Measurements from ENCODE around the gene PEAK3.

Gene PEAK3

DNA sequence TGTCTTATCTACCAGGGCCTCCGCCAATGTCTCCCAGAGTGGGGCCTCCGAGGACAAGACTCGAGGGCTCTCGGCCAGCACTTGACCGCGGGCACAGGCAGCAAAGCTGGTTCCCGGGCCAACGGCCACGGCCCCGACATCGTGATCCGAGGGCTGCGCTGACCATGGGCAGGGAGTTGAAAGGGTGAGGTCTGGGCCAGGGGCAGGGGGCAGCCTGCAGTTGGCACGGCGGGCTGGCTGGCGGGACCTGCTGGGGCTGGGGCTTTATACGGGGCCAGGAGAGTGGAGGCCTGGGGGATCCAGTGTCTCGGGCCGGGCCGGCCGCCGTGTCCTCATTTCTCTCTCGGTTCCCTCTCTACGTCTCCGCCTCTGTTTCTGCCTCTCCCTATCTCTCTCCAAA is 35.8 kb upstream of the PEAK3 start:
- H3K36me3 ChIP-seq (ENCODE audit: control insufficient read depth in 4 of 4, insufficient read depth in 4 of 4, low read length in 3 of 4): peaks cover 0 to 17% (median 10%) of the 10 kb centered on the region in 4 experiments
- no peak overlapping the region for H3K27ac ChIP-seq (ENCODE audit: insufficient read depth in 1 of 2, low read depth in 1 of 2, low read length in 2 of 2, poor library complexity in 1 of 2, severe bottlenecking in 2 of 2)
- POLR2A ChIA-PET: interaction anchor here (0.6 to 2.7 kb wide), 3 partner anchors 7 to 15 kb away, joined by 3 to 23 read pairs (median 6); no protein-coding TSS in a partner anchor
- 88% methylated on average over 22 of the region's 25 CpGs for WGBS (ENCODE audit: insufficient coverage)
- H3K27me3 ChIP-seq (replicated peaks in 2 of 5; ENCODE audit: control insufficient read depth in 4 of 5, insufficient read depth in 5 of 5, low read length in 4 of 5): peaks cover 0 to 5% (median 0%) of the 10 kb centered on the region in 5 experiments
- DNase-seq: no peak
- H3K4me3 ChIP-seq (ENCODE audit: control insufficient read depth in 1 of 7, extremely low read depth in 1 of 7, insufficient read depth in 4 of 7, low read depth in 2 of 7, low read length in 6 of 7): no peak overlapping the region
- H3K4me1 ChIP-seq (ENCODE audit: control extremely low read depth in 1 of 4, control insufficient read depth in 4 of 4, insufficient read depth in 4 of 4, low read length in 3 of 4): peaks cover 0 to 29% (median 16%) of the 10 kb centered on the region in 4 experiments
- H3K9me3 ChIP-seq (ENCODE audit: control extremely low read depth in 1 of 5, control insufficient read depth in 4 of 5, insufficient read depth in 2 of 5, low read depth in 1 of 5, low read length in 4 of 5): peaks cover 2 to 7% (median 5%) of the 10 kb centered on the region in 5 experiments
- CTCF ChIA-PET: interaction anchor here (1.3 to 1.9 kb wide), 2 partner anchors 23 to 25 kb away, joined by 3 to 6 read pairs; no protein-coding TSS in a partner anchor

DNA sequence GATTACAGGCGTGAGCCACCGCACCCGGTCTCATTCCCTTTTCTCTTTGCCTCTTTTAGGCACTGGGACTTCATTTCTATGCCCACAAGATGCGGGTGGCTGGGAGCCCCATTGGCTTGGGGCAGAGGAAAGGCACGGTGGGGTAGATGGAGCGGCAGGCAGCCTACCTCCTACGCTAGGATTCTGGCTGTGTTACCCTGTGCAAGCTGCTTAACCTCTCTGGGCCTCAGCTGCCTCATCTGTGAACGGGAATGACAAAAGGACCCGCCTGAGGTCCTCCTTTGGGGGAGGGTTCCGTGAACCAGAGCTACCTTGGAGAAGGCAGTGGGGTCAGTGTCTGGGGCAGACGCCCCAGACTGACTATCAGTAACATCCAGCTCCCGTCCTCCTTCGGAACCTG is 35.3 kb upstream of the PEAK3 start:
- Histone ChIP-seq H3K4me1 (ENCODE audit: control extremely low read depth in 1 of 4, control insufficient read depth in 4 of 4, insufficient read depth in 4 of 4, low read length in 3 of 4) (peaks cover 0 to 31% (median 18%) of the 10 kb centered on the region in 4 experiments), H3K27ac (ENCODE audit: insufficient read depth in 1 of 2, low read depth in 1 of 2, low read length in 2 of 2, poor library complexity in 1 of 2, severe bottlenecking in 2 of 2) (no peak overlapping the region), H3K9me3 (ENCODE audit: control extremely low read depth in 1 of 5, control insufficient read depth in 4 of 5, insufficient read depth in 2 of 5, low read depth in 1 of 5, low read length in 4 of 5) (peaks cover 2 to 7% (median 5%) of the 10 kb centered on the region in 5 experiments), H3K36me3 (ENCODE audit: control insufficient read depth in 4 of 4, insufficient read depth in 4 of 4, low read length in 3 of 4) (peaks cover 0 to 13% (median 5%) of the 10 kb centered on the region in 4 experiments), H3K27me3 (replicated peaks in 2 of 5; ENCODE audit: control insufficient read depth in 4 of 5, insufficient read depth in 5 of 5, low read length in 4 of 5) (peaks cover 0 to 9% (median 1%) of the 10 kb centered on the region in 5 experiments), H3K4me3 (ENCODE audit: control insufficient read depth in 1 of 7, extremely low read depth in 1 of 7, insufficient read depth in 4 of 7, low read depth in 2 of 7, low read length in 6 of 7) (no peak overlapping the region)
- ChIA-PET CTCF (interaction anchor here (1.3 to 3.2 kb wide), 8 partner anchors 7 to 79 kb away, joined by 3 to 33 read pairs (median 8); partner anchors contain the start of gene LSM7), POLR2A (interaction anchor here (1.8 to 2.7 kb wide), 2 partner anchors 8 to 15 kb away, joined by 6 to 23 read pairs; no protein-coding TSS in a partner anchor)
- 98% methylated on average over 12 of the region's 13 CpGs for WGBS (ENCODE audit: insufficient coverage)
- no peak for DNase-seq

DNA sequence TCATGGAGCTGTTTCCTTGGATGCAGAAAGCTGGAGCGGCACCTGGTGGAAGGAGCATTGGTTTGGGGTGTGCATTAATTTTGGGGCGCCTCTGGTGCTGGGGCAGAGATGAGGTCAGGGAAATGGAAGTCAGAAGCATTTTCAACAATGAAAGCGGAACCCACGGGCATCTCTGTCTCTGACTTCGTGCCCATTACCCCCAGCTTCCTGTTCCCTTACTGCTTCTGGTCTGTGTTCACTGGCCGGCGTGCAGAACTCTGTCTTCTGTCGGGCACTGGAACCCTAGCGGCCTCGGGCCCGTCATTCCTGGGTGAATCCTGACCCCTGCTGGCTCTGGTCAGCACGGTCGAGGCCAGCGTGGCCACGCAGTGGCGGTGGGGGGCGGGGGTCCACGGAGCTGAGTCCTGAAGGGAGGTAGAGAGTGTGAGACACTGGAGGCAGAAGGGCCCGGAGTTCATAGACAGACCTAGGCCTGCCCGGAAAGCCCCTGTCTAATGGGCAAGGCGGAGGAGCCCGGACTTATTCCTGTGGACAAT is 33.9 kb upstream of the PEAK3 start:
- Histone ChIP-seq H3K36me3 (ENCODE audit: control insufficient read depth in 4 of 4, insufficient read depth in 4 of 4, low read length in 3 of 4) (peaks cover 0 to 2% (median 0%) of the 10 kb centered on the region in 4 experiments), H3K4me1 (ENCODE audit: control extremely low read depth in 1 of 4, control insufficient read depth in 4 of 4, insufficient read depth in 4 of 4, low read length in 3 of 4) (peaks cover 0 to 32% (median 18%) of the 10 kb centered on the region in 4 experiments), H3K9me3 (ENCODE audit: control extremely low read depth in 1 of 5, control insufficient read depth in 4 of 5, insufficient read depth in 2 of 5, low read depth in 1 of 5, low read length in 4 of 5) (peaks cover 2 to 7% (median 5%) of the 10 kb centered on the region in 5 experiments), H3K4me3 (ENCODE audit: control insufficient read depth in 1 of 7, extremely low read depth in 1 of 7, insufficient read depth in 4 of 7, low read depth in 2 of 7, low read length in 6 of 7) (peak overlapping the region in 1 of 7 experiments; percentile 17), H3K27me3 (replicated peaks in 2 of 5; ENCODE audit: control insufficient read depth in 4 of 5, insufficient read depth in 5 of 5, low read length in 4 of 5) (peaks cover 0 to 12% (median 1%) of the 10 kb centered on the region in 5 experiments), H3K27ac (ENCODE audit: insufficient read depth in 1 of 2, low read depth in 1 of 2, low read length in 2 of 2, poor library complexity in 1 of 2, severe bottlenecking in 2 of 2) (no peak overlapping the region)
- DNase-seq: peak; percentile 57 to 73 (median 71)
- 45% methylated on average over 13 of the region's 22 CpGs for WGBS (ENCODE audit: insufficient coverage)
- ChIA-PET POLR2A (interaction anchor here (0.7 to 2.7 kb wide), 6 partner anchors 9 to 27 kb away, joined by 3 to 23 read pairs (median 5); partner anchors contain the start of genes LSM7 and SPPL2B), CTCF (interaction anchor here (0.8 to 3.2 kb wide), 17 partner anchors 9 to 121 kb away, joined by 3 to 33 read pairs (median 6); partner anchors contain the start of genes LSM7 and PLEKHJ1)

DNA sequence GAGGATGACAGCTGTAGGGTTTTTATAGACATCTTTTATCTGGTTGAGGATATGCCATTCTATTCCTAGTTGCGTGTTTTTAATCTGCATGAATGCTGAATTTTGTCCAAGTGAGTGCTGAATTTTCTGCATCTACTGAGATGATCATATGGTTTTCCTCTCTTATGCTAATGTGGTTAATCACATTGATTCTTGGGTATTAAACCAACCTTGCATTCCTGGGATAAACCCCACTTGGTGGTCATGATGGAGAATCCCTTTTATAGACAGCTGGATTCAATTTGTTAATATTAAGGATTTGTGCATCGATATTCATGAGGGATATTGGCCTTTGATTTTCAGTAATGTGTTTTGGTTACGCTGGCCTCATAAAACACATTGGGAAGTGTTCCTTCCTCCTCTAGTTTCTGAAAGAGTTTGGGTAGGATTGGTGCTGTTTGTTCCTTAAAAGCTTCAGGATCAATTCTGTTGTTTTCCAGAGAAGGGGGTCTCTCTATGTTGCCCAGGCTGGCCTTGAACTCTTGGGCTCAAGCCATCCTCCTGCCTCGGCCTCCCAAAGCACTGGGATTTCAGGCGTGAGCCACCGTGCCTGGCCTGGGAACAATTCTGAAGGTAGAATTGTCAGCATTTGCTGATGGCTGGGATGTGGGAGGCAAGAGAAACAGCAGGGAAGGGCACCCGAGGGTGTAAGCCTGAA is 33.3 kb upstream of the PEAK3 start:
- Histone ChIP-seq H3K4me3 (ENCODE audit: control insufficient read depth in 1 of 7, extremely low read depth in 1 of 7, insufficient read depth in 4 of 7, low read depth in 2 of 7, low read length in 6 of 7) (no peak overlapping the region), H3K9me3 (ENCODE audit: control extremely low read depth in 1 of 5, control insufficient read depth in 4 of 5, insufficient read depth in 2 of 5, low read depth in 1 of 5, low read length in 4 of 5) (peaks cover 2 to 7% (median 5%) of the 10 kb centered on the region in 5 experiments), H3K36me3 (ENCODE audit: control insufficient read depth in 4 of 4, insufficient read depth in 4 of 4, low read length in 3 of 4) (no peaks in the 10 kb centered on the region), H3K4me1 (ENCODE audit: control extremely low read depth in 1 of 4, control insufficient read depth in 4 of 4, insufficient read depth in 4 of 4, low read length in 3 of 4) (peaks cover 0 to 32% (median 18%) of the 10 kb centered on the region in 4 experiments), H3K27ac (ENCODE audit: insufficient read depth in 1 of 2, low read depth in 1 of 2, low read length in 2 of 2, poor library complexity in 1 of 2, severe bottlenecking in 2 of 2) (no peak overlapping the region), H3K27me3 (replicated peaks in 2 of 5; ENCODE audit: control insufficient read depth in 4 of 5, insufficient read depth in 5 of 5, low read length in 4 of 5) (peaks cover 0 to 12% (median 1%) of the 10 kb centered on the region in 5 experiments)
- DNase-seq: no peak
- CTCF ChIA-PET: interaction anchor here (0.8 to 3.2 kb wide), 16 partner anchors 9 to 120 kb away, joined by 3 to 33 read pairs (median 6); partner anchors contain the start of genes LSM7 and PLEKHJ1
- WGBS (ENCODE audit: insufficient coverage): 97% methylated on average over 6 of the region's 7 CpGs
- POLR2A ChIA-PET: interaction anchor here (0.7 to 2.7 kb wide), 5 partner anchors 8 to 26 kb away, joined by 3 to 23 read pairs (median 4); partner anchors contain the start of genes LSM7 and SPPL2B

DNA sequence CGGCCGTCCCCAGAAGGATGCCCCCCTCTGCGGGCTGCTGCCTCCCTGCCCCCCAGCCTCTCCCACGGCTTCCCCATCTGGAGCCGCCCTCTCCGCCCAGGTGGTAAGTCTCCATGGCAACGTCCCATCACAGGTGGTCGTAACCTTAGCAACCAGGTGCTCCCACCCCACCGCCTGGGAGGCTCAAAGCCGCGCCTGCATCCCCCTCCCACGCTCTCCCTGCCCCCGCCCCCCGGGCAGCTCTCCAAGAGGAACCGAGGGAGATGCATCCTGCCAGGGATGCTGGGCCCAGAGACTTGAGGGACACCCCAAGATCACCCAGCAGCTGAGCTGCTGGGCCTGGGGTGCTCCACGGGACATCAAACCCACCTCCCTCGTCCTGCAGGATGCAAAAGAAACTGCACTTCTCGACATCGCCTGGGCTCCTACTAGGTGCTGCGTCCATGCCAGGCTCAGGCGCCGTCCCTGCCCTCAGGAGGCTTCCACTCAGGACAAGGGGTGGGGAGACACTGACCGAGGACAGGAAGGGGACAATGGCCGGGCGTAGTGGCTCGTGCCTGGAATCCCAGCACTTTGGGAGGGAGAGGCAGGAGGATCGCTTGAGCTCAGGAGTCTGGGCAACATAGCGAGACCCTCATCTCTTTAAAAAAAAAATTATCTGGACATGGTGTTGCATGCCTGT is 31.0 kb upstream of the PEAK3 start:
- peak in 1 of 3 donors; percentile 46 for DNase-seq

DNA sequence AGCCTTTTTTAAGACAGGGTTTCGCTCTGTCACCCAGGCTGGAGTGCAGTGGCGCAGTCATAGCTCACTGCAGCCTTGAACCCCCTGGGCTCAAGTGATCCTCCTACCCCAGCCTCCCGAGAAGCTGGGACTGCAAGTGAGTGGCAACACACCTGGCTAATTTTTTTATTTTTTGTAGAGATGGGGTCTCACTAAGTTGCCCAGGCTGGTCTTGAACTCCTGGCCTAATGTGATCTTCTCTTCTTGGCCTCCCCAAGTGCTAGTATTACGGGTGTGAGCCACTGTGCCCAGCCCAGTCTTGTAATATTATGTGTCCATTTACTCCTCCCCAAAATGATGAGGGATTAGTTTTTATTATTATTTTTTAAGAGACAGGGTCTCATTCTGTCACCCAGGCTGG is 29.1 kb upstream of the PEAK3 start:
- H3K9me3 ChIP-seq (ENCODE audit: control extremely low read depth in 1 of 5, control insufficient read depth in 4 of 5, insufficient read depth in 2 of 5, low read depth in 1 of 5, low read length in 4 of 5): peaks cover 2 to 7% (median 5%) of the 10 kb centered on the region in 5 experiments
- no peak overlapping the region for H3K4me3 ChIP-seq (ENCODE audit: control insufficient read depth in 1 of 7, extremely low read depth in 1 of 7, insufficient read depth in 4 of 7, low read depth in 2 of 7, low read length in 6 of 7)
- peaks cover 0 to 37% (median 23%) of the 10 kb centered on the region in 5 experiments for H3K27me3 ChIP-seq (replicated peaks in 2 of 5; ENCODE audit: control insufficient read depth in 4 of 5, insufficient read depth in 5 of 5, low read length in 4 of 5)
- CTCF ChIA-PET: interaction anchor here (0.6 to 1.5 kb wide), 4 partner anchors 8 to 34 kb away, joined by 3 to 4 read pairs (median 3); no protein-coding TSS in a partner anchor
- H3K36me3 ChIP-seq (ENCODE audit: control insufficient read depth in 4 of 4, insufficient read depth in 4 of 4, low read length in 3 of 4): no peaks in the 10 kb centered on the region
- POLR2A ChIA-PET: interaction anchor here (1.2 kb wide), 1 partner anchor 21 kb away, joined by 4 read pairs; no protein-coding TSS in a partner anchor
- peaks cover 0 to 38% (median 27%) of the 10 kb centered on the region in 4 experiments for H3K4me1 ChIP-seq (ENCODE audit: control extremely low read depth in 1 of 4, control insufficient read depth in 4 of 4, insufficient read depth in 4 of 4, low read length in 3 of 4)
- H3K27ac ChIP-seq (ENCODE audit: insufficient read depth in 1 of 2, low read depth in 1 of 2, low read length in 2 of 2, poor library complexity in 1 of 2, severe bottlenecking in 2 of 2): no peak overlapping the region
- 100% methylated on average over 3 of the region's 4 CpGs for WGBS (ENCODE audit: insufficient coverage)
- no peak for DNase-seq

More for the DNA sequence above, 31.0 kb upstream of the PEAK3 start:
- CTCF ChIA-PET: interaction anchor here (1.2 to 1.4 kb wide), 2 partner anchors 18 to 39 kb away, joined by 4 to 6 read pairs; no protein-coding TSS in a partner anchor
- Histone ChIP-seq H3K4me1 (ENCODE audit: control extremely low read depth in 1 of 4, control insufficient read depth in 4 of 4, insufficient read depth in 4 of 4, low read length in 3 of 4) (peaks cover 0 to 38% (median 24%) of the 10 kb centered on the region in 4 experiments), H3K9me3 (ENCODE audit: control extremely low read depth in 1 of 5, control insufficient read depth in 4 of 5, insufficient read depth in 2 of 5, low read depth in 1 of 5, low read length in 4 of 5) (peaks cover 2 to 7% (median 5%) of the 10 kb centered on the region in 5 experiments), H3K27me3 (replicated peaks in 2 of 5; ENCODE audit: control insufficient read depth in 4 of 5, insufficient read depth in 5 of 5, low read length in 4 of 5) (peaks cover 0 to 20% (median 9%) of the 10 kb centered on the region in 5 experiments), H3K27ac (ENCODE audit: insufficient read depth in 1 of 2, low read depth in 1 of 2, low read length in 2 of 2, poor library complexity in 1 of 2, severe bottlenecking in 2 of 2) (no peak overlapping the region), H3K36me3 (ENCODE audit: control insufficient read depth in 4 of 4, insufficient read depth in 4 of 4, low read length in 3 of 4) (no peaks in the 10 kb centered on the region), H3K4me3 (ENCODE audit: control insufficient read depth in 1 of 7, extremely low read depth in 1 of 7, insufficient read depth in 4 of 7, low read depth in 2 of 7, low read length in 6 of 7) (no peak overlapping the region)
- WGBS (ENCODE audit: insufficient coverage): 46% methylated on average over 19 of the region's 28 CpGs
- POLR2A ChIA-PET: interaction anchor here (1.2 kb wide), 1 partner anchor 79 kb away, joined by 3 read pairs; no protein-coding TSS in a partner anchor

All from common myeloid progenitor, CD34-positive (primary cell).